ENCODE data around the gene SLC17A7. TPM values are rescaled to one million over a fixed set of nuclear protein-coding genes. Genes with fewer than 3 reads are reported as not detected.

Gene SLC17A7
- total and polyA plus RNA-seq, 2 of the 13 experiments (the other 11 are each of a cell fraction or from before 2014, with no cell fraction given): 0.32 TPM; not detected in 1

GRCh38 chr19:49443366-49444099 lies 2.2 kb upstream of the SLC17A7 start (continued):
- TF ChIP-seq SETDB1 (CRISPR knock-in tag; IDR thresholded peaks at IDR 0.05; ENCODE audit: borderline replicate concordance): no peak
- TF ChIP-seq MEF2D (CRISPR knock-in tag; IDR thresholded peaks at IDR 0.05): 0 out of 2 replicates have a peak, but pooled peaks have one; percentile 7
- 0 out of 2 replicates have a peak, but pooled peaks have one; percentile 35 for TF ChIP-seq YEATS2 (CRISPR knock-in tag; IDR thresholded peaks at IDR 0.05; ENCODE audit: borderline replicate concordance)
- TF ChIP-seq ZSCAN21 (CRISPR knock-in tag; IDR thresholded peaks at IDR 0.05; ENCODE audit: borderline replicate concordance): no peak; the same call in 1 of the 2 replicates
- TF ChIP-seq RBFOX2 (IDR thresholded peaks at IDR 0.05; ENCODE audit: low read depth, low read length): peak; percentile 69
- peak; percentile 50 for TF ChIP-seq STAG1 (CRISPR knock-in tag; IDR thresholded peaks at IDR 0.05)
- peak; percentile 75; the same call in 1 of the 2 replicates for TF ChIP-seq ZNF547 (CRISPR knock-in tag; IDR thresholded peaks at IDR 0.05)
- TF ChIP-seq EHMT2 (IDR thresholded peaks at IDR 0.05; ENCODE audit: borderline replicate concordance, low read depth, low read length): no peak
- TF ChIP-seq, protein P1, sequence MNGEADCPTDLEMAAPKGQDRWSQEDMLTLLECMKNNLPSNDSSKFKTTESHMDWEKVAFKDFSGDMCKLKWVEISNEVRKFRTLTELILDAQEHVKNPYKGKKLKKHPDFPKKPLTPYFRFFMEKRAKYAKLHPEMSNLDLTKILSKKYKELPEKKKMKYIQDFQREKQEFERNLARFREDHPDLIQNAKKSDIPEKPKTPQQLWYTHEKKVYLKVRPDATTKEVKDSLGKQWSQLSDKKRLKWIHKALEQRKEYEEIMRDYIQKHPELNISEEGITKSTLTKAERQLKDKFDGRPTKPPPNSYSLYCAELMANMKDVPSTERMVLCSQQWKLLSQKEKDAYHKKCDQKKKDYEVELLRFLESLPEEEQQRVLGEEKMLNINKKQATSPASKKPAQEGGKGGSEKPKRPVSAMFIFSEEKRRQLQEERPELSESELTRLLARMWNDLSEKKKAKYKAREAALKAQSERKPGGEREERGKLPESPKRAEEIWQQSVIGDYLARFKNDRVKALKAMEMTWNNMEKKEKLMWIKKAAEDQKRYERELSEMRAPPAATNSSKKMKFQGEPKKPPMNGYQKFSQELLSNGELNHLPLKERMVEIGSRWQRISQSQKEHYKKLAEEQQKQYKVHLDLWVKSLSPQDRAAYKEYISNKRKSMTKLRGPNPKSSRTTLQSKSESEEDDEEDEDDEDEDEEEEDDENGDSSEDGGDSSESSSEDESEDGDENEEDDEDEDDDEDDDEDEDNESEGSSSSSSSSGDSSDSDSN (CRISPR knock-in tag; IDR thresholded peaks at IDR 0.05): peak; percentile 69
- no peak for TF ChIP-seq RBM39 (IDR thresholded peaks at IDR 0.05; ENCODE audit: low read depth, low read length, poor library complexity, severe bottlenecking)
- TF ChIP-seq MTERF4 (CRISPR knock-in tag; IDR thresholded peaks at IDR 0.05): 0 out of 2 replicates have a peak, but pooled peaks have one; percentile 64
- 0 out of 2 replicates have a peak, but pooled peaks have one; percentile 45 for TF ChIP-seq ZNF513 (CRISPR knock-in tag; conservative IDR thresholded peaks at IDR 0.05)
- TF ChIP-seq ZNF850 (CRISPR knock-in tag; conservative IDR thresholded peaks at IDR 0.05): 0 out of 2 replicates have a peak, but pooled peaks have one; percentile 35
- TF ChIP-seq NR2F6 (IDR thresholded peaks at IDR 0.05): 0 out of 2 replicates have a peak, but pooled peaks have one; percentile 12
- TF ChIP-seq NR2F6 (CRISPR knock-in tag; IDR thresholded peaks at IDR 0.05): no peak; the same call in 1 of the 2 replicates
- TF ChIP-seq, protein P2, sequence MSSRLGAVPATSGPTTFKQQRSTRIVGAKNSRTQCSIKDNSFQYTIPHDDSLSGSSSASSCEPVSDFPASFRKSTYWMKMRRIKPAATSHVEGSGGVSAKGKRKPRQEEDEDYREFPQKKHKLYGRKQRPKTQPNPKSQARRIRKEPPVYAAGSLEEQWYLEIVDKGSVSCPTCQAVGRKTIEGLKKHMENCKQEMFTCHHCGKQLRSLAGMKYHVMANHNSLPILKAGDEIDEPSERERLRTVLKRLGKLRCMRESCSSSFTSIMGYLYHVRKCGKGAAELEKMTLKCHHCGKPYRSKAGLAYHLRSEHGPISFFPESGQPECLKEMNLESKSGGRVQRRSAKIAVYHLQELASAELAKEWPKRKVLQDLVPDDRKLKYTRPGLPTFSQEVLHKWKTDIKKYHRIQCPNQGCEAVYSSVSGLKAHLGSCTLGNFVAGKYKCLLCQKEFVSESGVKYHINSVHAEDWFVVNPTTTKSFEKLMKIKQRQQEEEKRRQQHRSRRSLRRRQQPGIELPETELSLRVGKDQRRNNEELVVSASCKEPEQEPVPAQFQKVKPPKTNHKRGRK (CRISPR knock-in tag; IDR thresholded peaks at IDR 0.05): peak; percentile 98
- TF ChIP-seq GATA4 (IDR thresholded peaks at IDR 0.05; ENCODE audit: borderline replicate concordance, low read depth): no peak
- TF ChIP-seq DNMT1 (CRISPR knock-in tag; IDR thresholded peaks at IDR 0.05): no peak
- TF ChIP-seq, protein P3, sequence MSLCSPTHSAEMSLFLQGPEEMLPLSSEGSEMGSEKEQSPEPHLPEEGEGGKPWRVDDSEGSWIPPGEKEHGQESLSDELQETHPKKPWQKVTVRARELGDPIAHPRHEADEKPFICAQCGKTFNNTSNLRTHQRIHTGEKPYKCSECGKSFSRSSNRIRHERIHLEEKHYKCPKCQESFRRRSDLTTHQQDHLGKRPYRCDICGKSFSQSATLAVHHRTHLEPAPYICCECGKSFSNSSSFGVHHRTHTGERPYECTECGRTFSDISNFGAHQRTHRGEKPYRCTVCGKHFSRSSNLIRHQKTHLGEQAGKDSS (CRISPR knock-in tag; IDR thresholded peaks at IDR 0.05; ENCODE audit: borderline replicate concordance, low read depth): peak; percentile 80; the same call in 1 of the 2 replicates
- peak; percentile 96 for TF ChIP-seq XRCC5 (optimal IDR thresholded peaks at IDR 0.05; ENCODE audit: low read length)
- 0 out of 2 replicates have a peak, but pooled peaks have one; percentile 5 for TF ChIP-seq ESRRA (CRISPR knock-in tag; IDR thresholded peaks at IDR 0.05; ENCODE audit: low read depth)
- peak; percentile 65; the same call in 1 of the 2 replicates for TF ChIP-seq KDM5B (CRISPR knock-in tag; IDR thresholded peaks at IDR 0.05; ENCODE audit: borderline replicate concordance)
